ENCODE data around the gene MAPRE2.

GRCh38 chr18:35104391-35105051 lies 63.3 kb downstream of the MAPRE2 start:
- no peak for TF ChIP-seq YY1 (IDR thresholded peaks at IDR 0.05; ENCODE audit: low read depth)
- TF ChIP-seq EGR1 (IDR thresholded peaks at IDR 0.05), result no peak
- no peak for TF ChIP-seq TCF12 (IDR thresholded peaks at IDR 0.05; ENCODE audit: low read depth)
- TF ChIP-seq CEBPB (IDR thresholded peaks at IDR 0.05), result no peak
- TF ChIP-seq MAX (IDR thresholded peaks at IDR 0.05), result no peak
- no peak for TF ChIP-seq CREB1 (IDR thresholded peaks at IDR 0.05; ENCODE audit: low read depth)
- TF ChIP-seq EP300 (IDR thresholded peaks at IDR 0.05; ENCODE audit: borderline replicate concordance), result no peak
- no peak for TF ChIP-seq TAF1 (IDR thresholded peaks at IDR 0.05; ENCODE audit: low read depth)
- no peak for TF ChIP-seq RAD21 (IDR thresholded peaks at IDR 0.05; ENCODE audit: low read depth)
- TF ChIP-seq NFIC (IDR thresholded peaks at IDR 0.05), result no peak
- TF ChIP-seq REST (IDR thresholded peaks at IDR 0.05; ENCODE audit: low read depth), result no peak
- no peak for TF ChIP-seq TEAD4 (IDR thresholded peaks at IDR 0.05)
- TF ChIP-seq USF1 (IDR thresholded peaks at IDR 0.05), result no peak
- no peak for TF ChIP-seq FOXM1 (IDR thresholded peaks at IDR 0.05; ENCODE audit: borderline replicate concordance, low read depth)
